NCI-H146 (cell line): Measurements from ENCODE around the gene CLTCL1.
"Not testable (repeated sequence)": the region's sequence is repeated elsewhere in the genome, so short reads cannot be mapped to it uniquely, and the experiment has no call there.

ENCODE experiments used
- DNase-seq: peaks from one replicate; lab custom pipeline; 2025; lab: John Stamatoyannopoulos, UW

CLTCL1 gene

GRCh38 chr22:19291580-19292457 is at the start of gene CLTCL1:
Gene CLTCL1 (minus strand): TSS chr22:19291719. CDS start chr22:19291641, 78 bp downstream.
- DNase-seq: peak; percentile 80

- no peak for DNase-seq
Measured at GRCh38 chr22:19337137-19337536, 45.6 kb upstream of the CLTCL1 start.

- DNase-seq: no peak
Measured at GRCh38 chr22:19336133-19337075, 44.9 kb upstream of the CLTCL1 start.

GRCh38 chr22:19331975-19332374 is 40.5 kb upstream of the CLTCL1 start:
- no peak for DNase-seq

GRCh38 chr22:19331474-19331873 is 40.0 kb upstream of the CLTCL1 start:
- DNase-seq: no peak

- no peak for DNase-seq
Measured at GRCh38 chr22:19330865-19331418, 39.4 kb upstream of the CLTCL1 start.

GRCh38 chr22:19330205-19330604 is 38.7 kb upstream of the CLTCL1 start:
- not testable (repeated sequence) for DNase-seq

- no peak for DNase-seq
Measured at GRCh38 chr22:19329454-19329853, 37.9 kb upstream of the CLTCL1 start.

- DNase-seq: no peak
Measured at GRCh38 chr22:19325296-19325948, 33.9 kb upstream of the CLTCL1 start.

- DNase-seq: not testable (repeated sequence)
Measured at GRCh38 chr22:19323420-19323819, 31.9 kb upstream of the CLTCL1 start.

- no peak for DNase-seq
Measured at GRCh38 chr22:19321757-19322156, 30.2 kb upstream of the CLTCL1 start.

GRCh38 chr22:19320136-19320535 is 28.6 kb upstream of the CLTCL1 start:
- not testable (repeated sequence) for DNase-seq

- DNase-seq: no peak
Measured at GRCh38 chr22:19319281-19319680, 27.8 kb upstream of the CLTCL1 start.

- no peak for DNase-seq
Measured at GRCh38 chr22:19317865-19318264, 26.3 kb upstream of the CLTCL1 start.

GRCh38 chr22:19307872-19308271 is 16.4 kb upstream of the CLTCL1 start:
- no peak for DNase-seq

- DNase-seq: not testable (repeated sequence)
Measured at GRCh38 chr22:19306535-19306934, 15.0 kb upstream of the CLTCL1 start.

GRCh38 chr22:19304547-19304946 is 13.0 kb upstream of the CLTCL1 start:
- DNase-seq: no peak

- DNase-seq: no peak
Measured at GRCh38 chr22:19303785-19304184, 12.3 kb upstream of the CLTCL1 start.

- no peak for DNase-seq
Measured at GRCh38 chr22:19295733-19296132, 4.2 kb upstream of the CLTCL1 start.

GRCh38 chr22:19292458-19293230 is 1.1 kb upstream of the CLTCL1 start:
- peak; percentile 85 for DNase-seq

- DNase-seq: peak; percentile 33
Measured at GRCh38 chr22:19291218-19291579, 320 bp downstream of the CLTCL1 start.
